GM21737 (cell line): ENCODE measurements around the gene KRTAP10-5.

Source experiments
- ATAC-seq: cut with Tn5 transposase; IDR thresholded peaks from one replicate; pipeline ENCODE4 v1.9.1; 2021; ENCODE audit warnings: mild to moderate bottlenecking, moderate library complexity; ENCODE audit not compliant: unreplicated experiment

The KRTAP10-5 gene

GRCh38 chr21:44531606-44532564, 48.5 kb downstream of the KRTAP10-5 start:
- ATAC-seq: no peak

GRCh38 chr21:44530903-44531605, 49.4 kb downstream of the KRTAP10-5 start:
- no peak for ATAC-seq

GRCh38 chr21:44530221-44530902, 50.0 kb downstream of the KRTAP10-5 start:
- no peak for ATAC-seq

DNA sequence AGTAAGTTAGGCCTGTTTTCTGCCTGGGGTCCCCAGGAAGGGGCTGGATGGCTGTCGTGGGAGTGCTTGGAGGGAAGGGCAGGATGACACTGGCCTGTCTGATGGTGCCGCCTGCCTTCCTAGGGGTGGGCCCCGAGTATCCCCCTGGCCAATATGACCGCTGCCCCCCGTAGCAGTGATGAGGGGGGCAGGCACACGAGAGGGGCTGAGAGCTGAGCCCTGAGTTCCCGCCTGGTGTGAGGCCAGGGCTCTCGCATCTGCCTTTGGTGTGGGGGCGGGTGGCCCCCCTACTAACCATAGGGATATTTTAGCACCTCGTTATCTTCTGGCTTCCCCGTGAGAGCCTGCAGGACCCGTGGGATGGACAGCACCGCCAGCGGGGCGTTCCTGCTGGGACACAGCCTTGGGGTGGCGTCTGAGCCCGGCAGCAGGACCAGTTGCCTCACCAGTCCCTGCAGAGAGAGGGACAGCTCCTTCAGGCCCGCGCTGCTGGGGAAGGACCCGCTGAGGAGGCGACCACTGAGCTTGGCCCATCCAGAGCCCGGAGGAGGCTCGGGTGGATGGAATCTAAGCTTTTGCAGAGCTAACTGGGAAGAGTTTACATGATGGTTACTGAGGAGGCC, 50.8 kb downstream of the KRTAP10-5 start:
- no peak for ATAC-seq
